H9 (cell line): ENCODE data around the gene NOC3L. TPM values are rescaled to one million over a fixed set of nuclear protein-coding genes. Genes with fewer than 3 reads are reported as not detected.

Experiments
- DNase-seq: peaks from one replicate; pipeline ENCODE4 v3.0.0-alpha.2; 2017
- H2AFZ ChIP-seq: one replicate; pipeline ENCODE4 v1.6.1; 2013; ENCODE audit warnings: mild to moderate bottlenecking, low read length, control low read depth, moderate library complexity
- H2AK5ac ChIP-seq: 2 replicates; pipeline ENCODE4 v1.6.1; 2013; ENCODE audit warnings: low read length, control low read depth, mixed read lengths; ENCODE audit not compliant: insufficient read length
- H2BK120ac ChIP-seq: one replicate; pipeline ENCODE4 v1.6.1; 2013; ENCODE audit warnings: low read depth, mild to moderate bottlenecking, low read length, control low read depth, inconsistent platforms; ENCODE audit not compliant: poor library complexity, severe bottlenecking
- H2BK12ac ChIP-seq: 2 replicates; pipeline ENCODE4 v1.6.1; 2013; ENCODE audit warnings: low read length, control low read depth, mixed read lengths, low read depth; ENCODE audit not compliant: insufficient read length
- H2BK15ac ChIP-seq: 2 replicates; pipeline ENCODE4 v1.6.1; 2013; ENCODE audit warnings: low read depth, low read length, control low read depth
- H2BK20ac ChIP-seq: one replicate; pipeline ENCODE4 v1.6.1; 2013; ENCODE audit warnings: low read depth, mild to moderate bottlenecking, low read length, control low read depth, inconsistent platforms; ENCODE audit not compliant: poor library complexity, severe bottlenecking
- H2BK5ac ChIP-seq: 2 replicates; pipeline ENCODE4 v1.6.1; 2013; ENCODE audit warnings: low read length, control low read depth, mixed read lengths; ENCODE audit not compliant: insufficient read length
- H3K14ac ChIP-seq: 2 replicates; pipeline ENCODE4 v1.6.1; 2013; ENCODE audit warnings: low read length, control low read depth; ENCODE audit not compliant: insufficient read depth
- H3K18ac ChIP-seq: 2 replicates; pipeline ENCODE4 v1.6.1; 2013; ENCODE audit warnings: low read depth, mild to moderate bottlenecking, mixed read lengths, low read length, control low read depth; ENCODE audit not compliant: insufficient read length
- H3K23ac ChIP-seq: 2 replicates; pipeline ENCODE4 v1.6.1; 2013; ENCODE audit warnings: low read length, control low read depth, mixed read lengths, low read depth; ENCODE audit not compliant: insufficient read length
- H3K23me2 ChIP-seq: 2 replicates; pipeline ENCODE4 v1.6.1; 2013; ENCODE audit warnings: low read depth, mild to moderate bottlenecking, mixed read lengths, low read length, control low read depth; ENCODE audit not compliant: insufficient read length, poor library complexity, severe bottlenecking
- H3K27ac ChIP-seq: 2 replicates; pipeline ENCODE4 v1.5.1; 2013; ENCODE audit warnings: low read length, control low read depth, mixed read lengths, low read depth; ENCODE audit not compliant: insufficient read length
- H3K27me3 ChIP-seq: 2 replicates; pipeline ENCODE4 v1.6.1; 2013; ENCODE audit warnings: low read length, control low read depth, inconsistent platforms; ENCODE audit not compliant: insufficient read depth
- H3K4ac ChIP-seq: 2 replicates; pipeline ENCODE4 v1.6.1; 2013; ENCODE audit warnings: low read depth, mild to moderate bottlenecking, control low read depth, inconsistent platforms, low read length, moderate library complexity
- H3K4me1 ChIP-seq: 2 replicates; pipeline ENCODE4 v1.6.1; 2013; ENCODE audit warnings: low read length, control low read depth, inconsistent platforms; ENCODE audit not compliant: insufficient read depth
- H3K4me2 ChIP-seq: 2 replicates; pipeline ENCODE4 v1.6.1; 2013; ENCODE audit warnings: low read length, control low read depth, mixed read lengths; ENCODE audit not compliant: insufficient read length, insufficient read depth
- H3K56ac ChIP-seq: 2 replicates; pipeline ENCODE4 v1.6.1; 2013; ENCODE audit warnings: low read depth, mild to moderate bottlenecking, mixed read lengths, low read length, control low read depth; ENCODE audit not compliant: insufficient read length
- H3K79me1 ChIP-seq: 2 replicates; pipeline ENCODE4 v1.6.1; 2013; ENCODE audit warnings: low read depth, mild to moderate bottlenecking, moderate library complexity, low read length, control low read depth, inconsistent platforms; ENCODE audit not compliant: insufficient read depth, poor library complexity, severe bottlenecking
- H3K79me2 ChIP-seq: 2 replicates; pipeline ENCODE4 v1.6.1; 2013; ENCODE audit warnings: low read length, control low read depth, inconsistent platforms; ENCODE audit not compliant: insufficient read depth
- H3K9ac ChIP-seq: 2 replicates; pipeline ENCODE4 v1.6.1; 2013; ENCODE audit warnings: low read length, control low read depth, mixed read lengths; ENCODE audit not compliant: insufficient read length; ENCODE audit errors: extremely low read depth
- H3K9me3 ChIP-seq: one replicate; pipeline ENCODE4 v1.6.1; 2013; ENCODE audit warnings: low read depth, low read length, inconsistent platforms; ENCODE audit not compliant: control insufficient read depth
- H3T11ph ChIP-seq: one replicate; pipeline ENCODE4 v1.6.1; 2013; ENCODE audit warnings: mild to moderate bottlenecking, low read length, control low read depth, inconsistent platforms
- H4K20me1 ChIP-seq: one replicate; pipeline ENCODE4 v1.6.1; 2013; ENCODE audit not compliant: control insufficient read depth, insufficient read length, insufficient read depth
- H4K5ac ChIP-seq: 2 replicates; pipeline ENCODE4 v1.6.1; 2013; ENCODE audit warnings: low read depth, mild to moderate bottlenecking, mixed read lengths, low read length, control low read depth; ENCODE audit not compliant: insufficient read length
- H4K8ac ChIP-seq: replicated peaks from 2 replicates; pipeline ENCODE4 v1.6.1; 2013; ENCODE audit warnings: low read length, control low read depth, mixed read lengths, low read depth; ENCODE audit not compliant: insufficient read length
- H4K91ac ChIP-seq: 2 replicates; pipeline ENCODE4 v1.6.1; 2013; ENCODE audit warnings: low read depth, mild to moderate bottlenecking, moderate library complexity, mixed read lengths, low read length, control low read depth; ENCODE audit not compliant: insufficient read length
- H3K27ac Mint-ChIP-seq, 3 experiments: 2 replicates in 2 of 3; 3 replicates in 1 of 3; pipeline ENCODE4 v1.8.0; 2020 to 2021; ENCODE audit warnings: mixed read lengths in 3 of 3, mild to moderate bottlenecking in 1 of 3, moderate library complexity in 1 of 3
- H3K27me3 Mint-ChIP-seq: 2 replicates; pipeline ENCODE4 v1.8.0; 2021; ENCODE audit warnings: low read depth, mild to moderate bottlenecking, moderate library complexity, mixed read lengths
- H3K36me3 Mint-ChIP-seq, 3 experiments: 2 replicates in 2 of 3; 3 replicates in 1 of 3; pipeline ENCODE4 v1.8.0; 2020 to 2021; ENCODE audit warnings: low read depth in 3 of 3, mixed read lengths in 3 of 3; ENCODE audit not compliant: insufficient read depth in 1 of 3
- H3K4me1 Mint-ChIP-seq, 2 experiments: 2 replicates each; pipeline ENCODE4 v1.8.0; 2020; ENCODE audit warnings: mixed read lengths in 2 of 2
- H3K4me3 Mint-ChIP-seq, 2 experiments: 2 replicates in 1 of 2; 3 replicates in 1 of 2; pipeline ENCODE4 v1.8.0; 2020 to 2021; ENCODE audit warnings: mild to moderate bottlenecking in 2 of 2, mixed read lengths in 2 of 2, moderate library complexity in 1 of 2
- H3K9me3 Mint-ChIP-seq, 2 experiments: 2 replicates in 1 of 2; 3 replicates in 1 of 2; pipeline ENCODE4 v1.8.0; 2020; ENCODE audit warnings: mild to moderate bottlenecking in 2 of 2, mixed read lengths in 2 of 2, moderate library complexity in 1 of 2
- WGBS: extraction: QIAGEN DNeasy Blood & Tissue Kit; methylation state at CpG from one replicate; pipeline ENCODE4 v1.1.7; 2013; ENCODE audit warnings: missing lambda C conversion rate, low lambda C conversion rate, mixed read lengths; ENCODE audit not compliant: insufficient read length; ENCODE audit errors: extremely low coverage; 5-methylcytosine and 5-hydroxymethylcytosine counted together
- total RNA-seq: library from RNA; stranded (reverse); gene quantifications from 2 replicates; pipeline ENCODE4 v1.2.1, GENCODE V29; 2021
- TF ChIP-seq, protein P1 (sequence below): fragments of 200-600 bp; sonication (generic); conservative IDR thresholded peaks from 3 replicates; pipeline ENCODE4 v1.8.0; 2021; ENCODE audit warnings: antibody characterized with exemption, mild to moderate bottlenecking

The NOC3L gene
- total RNA-seq, 1 experiment from 2014 or later, result 35.8 TPM

- H4K5ac ChIP-seq, result no peak overlapping the region
- no peak overlapping the region for H3K27ac Mint-ChIP-seq
- H3K4me3 Mint-ChIP-seq, result peak overlapping the region; percentile 93 to 95
- no peak overlapping the region for H3K14ac ChIP-seq
- H3K23me2 ChIP-seq, result peaks cover 5% of the 10 kb centered on the region
- peaks cover 0 to 4% of the 10 kb centered on the region in 2 experiments; a peak in 2 of 5 replicates for H3K9me3 Mint-ChIP-seq
- no peak overlapping the region for H2BK12ac ChIP-seq
- H3T11ph ChIP-seq, result no peak overlapping the region
- H3K9me3 ChIP-seq, result no peaks in the 10 kb centered on the region
- TF ChIP-seq, protein P1, sequence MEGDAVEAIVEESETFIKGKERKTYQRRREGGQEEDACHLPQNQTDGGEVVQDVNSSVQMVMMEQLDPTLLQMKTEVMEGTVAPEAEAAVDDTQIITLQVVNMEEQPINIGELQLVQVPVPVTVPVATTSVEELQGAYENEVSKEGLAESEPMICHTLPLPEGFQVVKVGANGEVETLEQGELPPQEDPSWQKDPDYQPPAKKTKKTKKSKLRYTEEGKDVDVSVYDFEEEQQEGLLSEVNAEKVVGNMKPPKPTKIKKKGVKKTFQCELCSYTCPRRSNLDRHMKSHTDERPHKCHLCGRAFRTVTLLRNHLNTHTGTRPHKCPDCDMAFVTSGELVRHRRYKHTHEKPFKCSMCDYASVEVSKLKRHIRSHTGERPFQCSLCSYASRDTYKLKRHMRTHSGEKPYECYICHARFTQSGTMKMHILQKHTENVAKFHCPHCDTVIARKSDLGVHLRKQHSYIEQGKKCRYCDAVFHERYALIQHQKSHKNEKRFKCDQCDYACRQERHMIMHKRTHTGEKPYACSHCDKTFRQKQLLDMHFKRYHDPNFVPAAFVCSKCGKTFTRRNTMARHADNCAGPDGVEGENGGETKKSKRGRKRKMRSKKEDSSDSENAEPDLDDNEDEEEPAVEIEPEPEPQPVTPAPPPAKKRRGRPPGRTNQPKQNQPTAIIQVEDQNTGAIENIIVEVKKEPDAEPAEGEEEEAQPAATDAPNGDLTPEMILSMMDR, result no peak
- H2AK5ac ChIP-seq, result no peak overlapping the region
- WGBS, result no CpG with 5 or more reads among the region's 4 CpGs
- no peak overlapping the region for H3K23ac ChIP-seq
- no peak overlapping the region for H4K91ac ChIP-seq
- peak overlapping the region; percentile 93 for H3K4me2 ChIP-seq
- peaks cover 32% of the 10 kb centered on the region for H3K27me3 Mint-ChIP-seq
- H3K36me3 Mint-ChIP-seq, result peaks cover 23 to 46% (median 42%) of the 10 kb centered on the region in 3 experiments; a peak in 6 of 7 replicates
- peaks cover 7 to 11% of the 10 kb centered on the region in 2 experiments; a peak in 2 of 4 replicates for H3K4me1 Mint-ChIP-seq
- no peak overlapping the region for H4K8ac ChIP-seq
- H3K9ac ChIP-seq, result no peak overlapping the region
- H3K79me2 ChIP-seq, result peaks cover 12% of the 10 kb centered on the region; the same call in 1 of the 2 replicates
- no peaks in the 10 kb centered on the region for H3K79me1 ChIP-seq
- H3K18ac ChIP-seq, result no peak overlapping the region
- no peak overlapping the region for H2BK5ac ChIP-seq
- H3K4ac ChIP-seq, result no peak overlapping the region
- no peak overlapping the region for H3K27ac ChIP-seq
- H2AFZ ChIP-seq, result no peak overlapping the region
- no peak overlapping the region for H2BK15ac ChIP-seq
- H3K4me1 ChIP-seq, result no peaks in the 10 kb centered on the region; the same call in 1 of the 2 replicates
- no peak for DNase-seq
- H2BK120ac ChIP-seq, result no peak overlapping the region
- no peak overlapping the region for H2BK20ac ChIP-seq
- no peaks in the 10 kb centered on the region for H4K20me1 ChIP-seq
- H3K56ac ChIP-seq, result no peak overlapping the region
- no peaks in the 10 kb centered on the region; the same call in 1 of the 2 replicates for H3K27me3 ChIP-seq
These were observed 1.5 kb downstream of the NOC3L start for GRCh38 chr10:94361171-94361794.
